H1 (cell line): Measurements from ENCODE around the gene APLN. TPM values are rescaled to one million over a fixed set of nuclear protein-coding genes. Genes with fewer than 3 reads are reported as not detected.

Source experiments
- GABPA ChIP-seq: IDR thresholded peaks from 2 replicates; pipeline ENCODE4 v1.6.1; 2011; ENCODE audit warnings: mild to moderate bottlenecking, low read length, moderate library complexity, borderline replicate concordance; ENCODE audit not compliant: insufficient read depth
- RNF2 ChIP-seq: fragments of 200-900, 300-1000 bp; sonication (generic); IDR thresholded peaks from 2 replicates; pipeline ENCODE4 v1.7.1; 2016; ENCODE audit warnings: borderline replicate concordance, low read depth, mild to moderate bottlenecking, antibody characterized with exemption, low read length; ENCODE audit not compliant: poor library complexity, severe bottlenecking; ENCODE audit errors: missing control alignments
- polyA plus RNA-seq, 7 experiments: library from polyadenylated mRNA; depleted of rRNA in 3 of 7; stranded (reverse) in 5 of 7; unstranded in 2 of 7; fragments of >200 nt in 5 of 7; fragments of 200-250 nt in 2 of 7; gene quantifications; 1 replicate in 5 of 7; 2 replicates in 1 of 7; 4 replicates in 1 of 7; pipeline versions ENCODE4 v1.2.1 to v1.2.3, GENCODE V29; 2011 to 2013; ENCODE audit warnings: missing spikeins in 2 of 7, mixed read lengths in 2 of 7
- total RNA-seq: library from RNA; stranded (reverse); fragmentation: NEBNext Ultra II Directional; extraction: Animal tissue kit (Norgen Biotek cat#: 25700); gene quantifications from 2 replicates; pipeline ENCODE4 v1.2.1, GENCODE V29; 2021

The APLN gene
- total and polyA plus RNA-seq, 2 of the 8 experiments (the other 6 are each of a cell fraction or from before 2014, with no cell fraction given): 1.1 to 1.8 TPM

DNA sequence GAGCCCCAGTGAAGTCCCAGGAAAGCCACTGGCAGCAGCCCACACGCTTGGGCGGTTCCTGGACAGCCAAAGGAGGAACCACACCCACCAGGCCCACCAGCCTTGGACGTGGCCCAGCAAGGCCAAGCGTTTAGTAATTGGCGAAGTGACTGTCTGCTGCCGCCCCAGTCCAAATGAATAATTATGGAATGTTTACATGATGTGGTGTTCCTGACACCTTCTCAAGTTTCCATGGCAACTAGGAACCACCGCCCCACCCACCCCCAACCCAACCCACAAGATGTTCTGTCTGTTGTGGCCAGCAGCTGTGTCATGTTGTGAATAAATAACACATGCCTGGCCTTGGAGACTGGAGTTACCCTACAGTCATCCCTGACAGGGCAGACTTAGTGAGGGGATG lies 22.3 kb downstream of the APLN start (continued):
- TF ChIP-seq RNF2: no peak
- no peak for TF ChIP-seq GABPA
